OCI-LY7 (cell line): ENCODE measurements around the gene SYNE3. TPM values are rescaled to one million over a fixed set of nuclear protein-coding genes. Genes with fewer than 3 reads are reported as not detected.

Experiments
- BruUV-seq: library from RNA; stranded (reverse); fragments of 400-500 nt; replicated peaks from 2 replicates; lab custom pipeline; 2021; lab: Mats Ljungman, UMichigan
- CTCF ChIA-PET: fragments of 300-600 bp; sonication (Branson Sonifier 250); formaldehyde crosslinking; loops from one replicate; lab custom pipeline; 2022; ENCODE audit warnings: antibody characterized with exemption; ENCODE audit not compliant: unreplicated experiment; lab: Charles Lee
- POLR2A ChIA-PET: fragments of 300-600 bp; sonication (Branson Sonifier 250); formaldehyde crosslinking; loops from one replicate; lab custom pipeline; 2022; ENCODE audit warnings: antibody characterized with exemption; lab: Charles Lee
- DNase-seq: peaks from one replicate; pipeline ENCODE4 v3.0.0-alpha.2; 2015; ENCODE audit warnings: low spot score
- H2AFZ ChIP-seq: fragments of 200-600 bp; sonication (generic), shearing (Covaris generic); 2 replicates; pipeline ENCODE4 v1.6.1; 2014; ENCODE audit warnings: mild to moderate bottlenecking, antibody characterized with exemption, low read length, moderate library complexity
- H3K27ac ChIP-seq: fragments of 200-600 bp; sonication (generic); 2 replicates; pipeline ENCODE4 v1.5.1; 2014; ENCODE audit warnings: mixed run types, low read depth, mild to moderate bottlenecking, moderate library complexity, low read length, inconsistent platforms; ENCODE audit not compliant: poor library complexity, severe bottlenecking
- H3K36me3 ChIP-seq: fragments of 200-600 bp; sonication (generic); 2 replicates; pipeline ENCODE4 v1.6.1; 2014; ENCODE audit warnings: mild to moderate bottlenecking, antibody characterized with exemption, low read length, moderate library complexity, mixed read lengths; ENCODE audit not compliant: insufficient read depth
- H3K4me1 ChIP-seq: fragments of 200-600 bp; sonication (generic); 2 replicates; pipeline ENCODE4 v1.5.1; 2014; ENCODE audit warnings: mild to moderate bottlenecking, low read length; ENCODE audit not compliant: insufficient read depth, poor library complexity, severe bottlenecking
- H3K4me2 ChIP-seq: fragments of 200-600 bp; sonication (generic); 2 replicates; pipeline ENCODE4 v1.6.1; 2014; ENCODE audit warnings: mild to moderate bottlenecking, low read length
- H3K4me3 ChIP-seq: fragments of 200-600 bp; sonication (generic); 2 replicates; pipeline ENCODE4 v1.5.1; 2014; ENCODE audit warnings: mild to moderate bottlenecking, low read depth, low read length; ENCODE audit not compliant: poor library complexity, severe bottlenecking
- H3K79me2 ChIP-seq: fragments of 200-600 bp; sonication (generic); 2 replicates; pipeline ENCODE4 v1.6.1; 2016; ENCODE audit warnings: low read depth, mild to moderate bottlenecking, low read length, moderate library complexity, mixed read lengths; ENCODE audit not compliant: insufficient read depth
- H3K9me2 ChIP-seq: fragments of 200-600 bp; sonication (generic); 2 replicates; pipeline ENCODE4 v1.6.1; 2016; ENCODE audit warnings: mild to moderate bottlenecking, low read length, mixed read lengths; ENCODE audit not compliant: insufficient read depth
- H3K9me3 ChIP-seq: fragments of 200-600 bp; sonication (generic); 2 replicates; pipeline ENCODE4 v1.6.1; 2014; ENCODE audit warnings: mild to moderate bottlenecking, mixed run types, low read length, mixed read lengths
- H4K20me1 ChIP-seq: fragments of 200-600 bp; sonication (generic); 2 replicates; pipeline ENCODE4 v1.6.1; 2014; ENCODE audit warnings: mild to moderate bottlenecking, antibody characterized with exemption, low read length, moderate library complexity, mixed read lengths; ENCODE audit not compliant: insufficient read depth
- EZH2phosphoT487 ChIP-seq: fragments of 200-600 bp; sonication (generic); IDR thresholded peaks from 2 replicates; pipeline ENCODE4 v1.6.1; 2018; ENCODE audit warnings: low read depth, borderline replicate concordance, mild to moderate bottlenecking, mixed run types, antibody characterized with exemption, low read length, moderate library complexity, mixed read lengths
- intact Hi-C: fragments of 100-400 bp; cut with micrococcal nuclease; formaldehyde crosslinking; loops from one replicate; pipeline ENCODE4 v1.10.0; 2022; ENCODE audit not compliant: unreplicated experiment
- total RNA-seq, 2 experiments: library from RNA; depleted of rRNA in 1 of 2; stranded (reverse); fragments of >200 nt in 1 of 2; shearing (Covaris generic) in 1 of 2; gene quantifications; 2 replicates each; pipeline ENCODE4 v1.2.3, GENCODE V29; 2014 to 2022
- TF ChIP-seq, protein P1 (sequence below): fragments of 200-600 bp; sonication (generic); conservative IDR thresholded peaks from 2 replicates; pipeline ENCODE4 v1.5.1; 2014; ENCODE audit warnings: mild to moderate bottlenecking, antibody characterized with exemption, low read length, moderate library complexity, mixed read lengths

Gene SYNE3
- total RNA-seq, 2 experiments from 2014 or later = 0.60 to 4.1 TPM

GRCh38 chr14:95490727-95491451, 25.6 kb downstream of the SYNE3 start:
- no peak for TF ChIP-seq EZH2phosphoT487
- TF ChIP-seq, protein P1, sequence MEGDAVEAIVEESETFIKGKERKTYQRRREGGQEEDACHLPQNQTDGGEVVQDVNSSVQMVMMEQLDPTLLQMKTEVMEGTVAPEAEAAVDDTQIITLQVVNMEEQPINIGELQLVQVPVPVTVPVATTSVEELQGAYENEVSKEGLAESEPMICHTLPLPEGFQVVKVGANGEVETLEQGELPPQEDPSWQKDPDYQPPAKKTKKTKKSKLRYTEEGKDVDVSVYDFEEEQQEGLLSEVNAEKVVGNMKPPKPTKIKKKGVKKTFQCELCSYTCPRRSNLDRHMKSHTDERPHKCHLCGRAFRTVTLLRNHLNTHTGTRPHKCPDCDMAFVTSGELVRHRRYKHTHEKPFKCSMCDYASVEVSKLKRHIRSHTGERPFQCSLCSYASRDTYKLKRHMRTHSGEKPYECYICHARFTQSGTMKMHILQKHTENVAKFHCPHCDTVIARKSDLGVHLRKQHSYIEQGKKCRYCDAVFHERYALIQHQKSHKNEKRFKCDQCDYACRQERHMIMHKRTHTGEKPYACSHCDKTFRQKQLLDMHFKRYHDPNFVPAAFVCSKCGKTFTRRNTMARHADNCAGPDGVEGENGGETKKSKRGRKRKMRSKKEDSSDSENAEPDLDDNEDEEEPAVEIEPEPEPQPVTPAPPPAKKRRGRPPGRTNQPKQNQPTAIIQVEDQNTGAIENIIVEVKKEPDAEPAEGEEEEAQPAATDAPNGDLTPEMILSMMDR = no peak
- DNase-seq = no peak
- no peaks in the 10 kb centered on the region for H4K20me1 ChIP-seq
- H3K27ac ChIP-seq = no peak overlapping the region
- H3K4me2 ChIP-seq = no peak overlapping the region
- BruUV-seq = no TSS peak
- ChIA-PET CTCF (interaction anchor here (1.2 kb wide), 1 partner anchor 48 kb away, joined by 3 read pairs; no protein-coding TSS in a partner anchor), POLR2A (interaction anchor here (0.6 to 1.1 kb wide), 2 partner anchors 10 to 338 kb away, joined by 3 read pairs; no protein-coding TSS in a partner anchor)
- H3K79me2 ChIP-seq = peaks cover 15% of the 10 kb centered on the region; the same call in 1 of the 2 replicates
- H3K9me2 ChIP-seq = no peaks in the 10 kb centered on the region
- H3K36me3 ChIP-seq = peaks cover 16% of the 10 kb centered on the region; the same call in 1 of the 2 replicates
- peaks cover 68% of the 10 kb centered on the region for H3K4me1 ChIP-seq
- H2AFZ ChIP-seq = no peak overlapping the region
- H3K9me3 ChIP-seq = peaks cover 10% of the 10 kb centered on the region; the same call in 1 of the 2 replicates
- H3K4me3 ChIP-seq = no peak overlapping the region
- intact Hi-C loops = no loop called here

GRCh38 chr14:95490138-95490509, 26.3 kb downstream of the SYNE3 start:
- peaks cover 16% of the 10 kb centered on the region; the same call in 1 of the 2 replicates for H3K36me3 ChIP-seq
- peak overlapping the region; percentile 65 for H3K4me2 ChIP-seq
- no TSS peak for BruUV-seq
- H4K20me1 ChIP-seq = no peaks in the 10 kb centered on the region
- H3K27ac ChIP-seq = no peak overlapping the region
- H3K9me3 ChIP-seq = peaks cover 10% of the 10 kb centered on the region; the same call in 1 of the 2 replicates
- POLR2A ChIA-PET = interaction anchor here (0.9 to 2.5 kb wide), 4 partner anchors 9 to 48 kb away, joined by 3 to 6 read pairs (median 3); no protein-coding TSS in a partner anchor
- CTCF ChIA-PET = interaction anchor here (1.2 kb wide), 1 partner anchor 48 kb away, joined by 3 read pairs; no protein-coding TSS in a partner anchor
- H3K4me1 ChIP-seq = peaks cover 68% of the 10 kb centered on the region
- no peak overlapping the region for H3K4me3 ChIP-seq
- DNase-seq = no peak
- no peaks in the 10 kb centered on the region for H3K9me2 ChIP-seq
- TF ChIP-seq EZH2phosphoT487 = no peak
- TF ChIP-seq, protein P1 = no peak
- H2AFZ ChIP-seq = no peak overlapping the region
- H3K79me2 ChIP-seq = peaks cover 15% of the 10 kb centered on the region; the same call in 1 of the 2 replicates
- intact Hi-C loops = no loop called here
